PC-3 (cell line): Measurements from ENCODE around the gene ATP5F1E. TPM values are rescaled to one million over a fixed set of nuclear protein-coding genes. Genes with fewer than 3 reads are reported as not detected.

Experiments used
- ATAC-seq: fragments of 200-7000 bp; cut with Tn5 transposase; 2 replicates; pipeline ENCODE4 v1.9.1; 2020; ENCODE audit warnings: mild to moderate bottlenecking, moderate library complexity
- BruUV-seq: library from RNA; stranded (reverse); fragments of 400-500 nt; replicated peaks from 2 replicates; lab custom pipeline; 2021; lab: Mats Ljungman, UMichigan
- CTCF ChIA-PET: fragments of 300-600 bp; sonication (Branson Sonifier 250); formaldehyde crosslinking; loops from one replicate; lab custom pipeline; 2022; ENCODE audit warnings: antibody characterized with exemption; lab: Charles Lee
- POLR2A ChIA-PET: fragments of 300-600 bp; sonication (Branson Sonifier 250); formaldehyde crosslinking; loops from one replicate; lab custom pipeline; 2022; ENCODE audit warnings: antibody characterized with exemption; ENCODE audit not compliant: unreplicated experiment; lab: Charles Lee
- DNase-seq: peaks from one replicate; pipeline ENCODE4 v3.0.0-alpha.2; 2015
- H2AFZ ChIP-seq: fragments of 300-600 bp; sonication (generic); 2 replicates; pipeline ENCODE4 v1.6.0; 2016; ENCODE audit warnings: antibody characterized with exemption, low read length
- H3F3A ChIP-seq: fragments of 300-600 bp; sonication (generic); one replicate; pipeline ENCODE4 v1.6.0; 2017; ENCODE audit warnings: antibody characterized with exemption, low read length, control low read depth, mild to moderate bottlenecking; ENCODE audit not compliant: unreplicated experiment
- H3K27ac ChIP-seq: fragments of 300-600 bp; sonication (generic); 2 replicates; pipeline ENCODE4 v1.5.1; 2016; ENCODE audit warnings: mild to moderate bottlenecking, low read length
- H3K27me3 ChIP-seq: fragments of 300-600 bp; sonication (generic); 2 replicates; pipeline ENCODE4 v1.6.1; 2016; ENCODE audit warnings: low read length, mixed read lengths
- H3K36me3 ChIP-seq: fragments of 300-600 bp; sonication (generic); 2 replicates; pipeline ENCODE4 v1.6.1; 2016; ENCODE audit warnings: low read depth, mixed run types, low read length, mixed read lengths
- H3K4me1 ChIP-seq: fragments of 300-600 bp; sonication (generic); 2 replicates; pipeline ENCODE4 v1.5.1; 2016; ENCODE audit warnings: low read length; ENCODE audit not compliant: insufficient read depth
- H3K4me2 ChIP-seq: fragments of 300-600 bp; sonication (generic); 2 replicates; pipeline ENCODE4 v1.6.0; 2016; ENCODE audit warnings: low read length
- H3K4me3 ChIP-seq: fragments of 300-600 bp; sonication (generic); 2 replicates; pipeline ENCODE4 v1.5.1; 2016; ENCODE audit warnings: mild to moderate bottlenecking, low read length, mixed read lengths
- H3K79me2 ChIP-seq: fragments of 300-600 bp; sonication (generic); 2 replicates; pipeline ENCODE4 v1.6.1; 2017; ENCODE audit warnings: low read length, mixed read lengths
- H3K9ac ChIP-seq: fragments of 300-600 bp; sonication (generic); 2 replicates; pipeline ENCODE4 v1.6.0; 2016; ENCODE audit warnings: mild to moderate bottlenecking, low read length
- H3K9me2 ChIP-seq: fragments of 300-600 bp; sonication (generic); replicated peaks from 2 replicates; pipeline ENCODE4 v1.6.1; 2016; ENCODE audit warnings: mixed run types, low read length, mixed read lengths
- H3K9me3 ChIP-seq: fragments of 300-600 bp; sonication (generic); 2 replicates; pipeline ENCODE4 v1.6.1; 2016; ENCODE audit warnings: low read length, mixed read lengths
- H4K20me1 ChIP-seq: fragments of 300-600 bp; sonication (generic); 2 replicates; pipeline ENCODE4 v1.6.1; 2016; ENCODE audit warnings: low read length, mixed read lengths
- CTCF ChIP-seq: fragments of 300-600 bp; sonication (generic); conservative IDR thresholded peaks from 2 replicates; pipeline ENCODE4 v1.5.1; 2017; ENCODE audit warnings: antibody characterized with exemption, low read depth, mild to moderate bottlenecking, low read length
- EZH2 ChIP-seq: fragments of 300-600 bp; sonication (generic); IDR thresholded peaks from one replicate; pipeline ENCODE4 v1.6.1; 2017; ENCODE audit warnings: antibody characterized with exemption, mild to moderate bottlenecking, low read length; ENCODE audit not compliant: unreplicated experiment
- EZH2phosphoT487 ChIP-seq: fragments of 300-600 bp; sonication (generic); IDR thresholded peaks from 2 replicates; pipeline ENCODE4 v1.6.1; 2018; ENCODE audit warnings: mild to moderate bottlenecking, antibody characterized with exemption, low read length, borderline replicate concordance
- intact Hi-C: fragments of 100-400 bp; cut with micrococcal nuclease; formaldehyde crosslinking; loops from 2 replicates; pipeline ENCODE4 v1.9.0; 2023
- total RNA-seq: library from RNA; depleted of rRNA; stranded (reverse); fragments of >200 nt; gene quantifications from 2 replicates; pipeline ENCODE4 v1.2.3, GENCODE V29; 2014

The ATP5F1E gene
- total RNA-seq, 1 experiment from 2014 or later, result 58.5 TPM

GRCh38 chr20:59047938-59048680 is 16.0 kb upstream of the ATP5F1E start:
- Histone ChIP-seq H3K4me2 (peak overlapping the region; percentile 71), H2AFZ (peak overlapping the region; percentile 24), H3F3A (peaks cover 4% of the 10 kb centered on the region), H3K4me3 (peak overlapping the region; percentile 34), H4K20me1 (no peaks in the 10 kb centered on the region), H3K36me3 (no peaks in the 10 kb centered on the region), H3K9me2 (no peaks in the 10 kb centered on the region), H3K79me2 (no peaks in the 10 kb centered on the region), H3K27ac (peak overlapping the region; percentile 63), H3K27me3 (peaks cover 3% of the 10 kb centered on the region), H3K9ac (peak overlapping the region; percentile 37; the same call in 1 of the 2 replicates), H3K9me3 (no peaks in the 10 kb centered on the region), H3K4me1 (peaks cover 39% of the 10 kb centered on the region)
- intact Hi-C loops, result no loop called here
- TF ChIP-seq EZH2, result no peak
- no peak for TF ChIP-seq CTCF
- no peak for TF ChIP-seq EZH2phosphoT487
- POLR2A ChIA-PET, result no interaction called here
- BruUV-seq, result TSS peak; percentile 55
- peak; percentile 96 for DNase-seq
- peak; percentile 87 for ATAC-seq
- CTCF ChIA-PET, result interaction anchor here (0.6 kb wide), 1 partner anchor 19 kb away, joined by 3 read pairs; no protein-coding TSS in a partner anchor

- ATAC-seq (no peak), DNase-seq (no peak)
- intact Hi-C loops, result no loop called here
- Histone ChIP-seq H3K27ac (no peak overlapping the region), H3K9me3 (no peaks in the 10 kb centered on the region), H3K4me1 (peaks cover 42% of the 10 kb centered on the region), H3K9me2 (no peaks in the 10 kb centered on the region), H3K79me2 (peaks cover 8% of the 10 kb centered on the region), H3K36me3 (no peaks in the 10 kb centered on the region), H3K4me3 (no peak overlapping the region), H3K4me2 (no peak overlapping the region), H3K9ac (no peak overlapping the region), H4K20me1 (0 out of 2 replicates have a peak, but pooled peaks cover under 1% of the 10 kb centered on the region), H3K27me3 (no peaks in the 10 kb centered on the region), H3F3A (peaks cover 4% of the 10 kb centered on the region), H2AFZ (no peak overlapping the region)
- no TSS peak for BruUV-seq
- TF ChIP-seq EZH2phosphoT487 (no peak), CTCF (no peak), EZH2 (no peak)
- CTCF ChIA-PET, result no interaction called here
- POLR2A ChIA-PET, result no interaction called here
These were observed 14.7 kb upstream of the ATP5F1E start for GRCh38 chr20:59046862-59047261.

- no peaks in the 10 kb centered on the region for H3K27me3 ChIP-seq
- ChIA-PET CTCF (no interaction called here), POLR2A (no interaction called here)
- 0 out of 2 replicates have a peak overlapping the region, but pooled peaks have one; percentile 11 for H2AFZ ChIP-seq
- TF ChIP-seq EZH2, result no peak
- TF ChIP-seq CTCF, result no peak
- TF ChIP-seq EZH2phosphoT487, result no peak
- no peaks in the 10 kb centered on the region for H3K9me2 ChIP-seq
- peaks cover 11% of the 10 kb centered on the region; the same call in 1 of the 2 replicates for H3K36me3 ChIP-seq
- BruUV-seq, result no TSS peak
- H3K4me2 ChIP-seq, result peak overlapping the region; percentile 67
- H3K79me2 ChIP-seq, result peaks cover 29% of the 10 kb centered on the region
- no peaks in the 10 kb centered on the region for H3K9me3 ChIP-seq
- H3F3A ChIP-seq, result peaks cover 4% of the 10 kb centered on the region
- ATAC-seq (no peak), DNase-seq (peak; percentile 80)
- H3K4me3 ChIP-seq, result no peak overlapping the region
- peaks cover 19% of the 10 kb centered on the region for H4K20me1 ChIP-seq
- peak overlapping the region; percentile 37 for H3K9ac ChIP-seq
- peaks cover 56% of the 10 kb centered on the region for H3K4me1 ChIP-seq
- intact Hi-C loops, result loop anchor here (5.0 kb wide), 1 partner anchor 392 kb away; the partner anchor contains the start of gene STX16
- peak overlapping the region; percentile 87 for H3K27ac ChIP-seq
These were observed 12.7 kb upstream of the ATP5F1E start for GRCh38 chr20:59044796-59045195.
